Adrenal gland (tissue), 5 donors: ENCODE data around the gene SSR2.
"Not testable (repeated sequence)": the region's sequence is repeated elsewhere in the genome, so short reads cannot be mapped to it uniquely, and the experiment has no call there.

ENCODE experiments used
- POLR2A ChIP-seq, 2 donors: fragments of 450-650 bp; IDR thresholded peaks; one replicate each; pipeline ENCODE4 v1.6.1; 2017; ENCODE audit warnings: antibody characterized with exemption in 2 of 2, mild to moderate bottlenecking in 2 of 2, moderate library complexity in 1 of 2
- TF ChIP-seq, protein P1 (sequence below), 6 experiments: fragments of 450-650 bp in 4 of 6; fragments of 200-600 bp in 2 of 6; sonication (generic) in 1 of 6; IDR thresholded peaks; 1 replicate in 5 of 6; 2 replicates in 1 of 6; pipeline versions ENCODE4 v1.5.1 to v1.8.0; 2016 to 2021; ENCODE audit warnings: antibody characterized with exemption in 6 of 6, mild to moderate bottlenecking in 2 of 6, moderate library complexity in 1 of 6
- donor health status: DM: no; HTN: no; CAD: no.

DNA sequence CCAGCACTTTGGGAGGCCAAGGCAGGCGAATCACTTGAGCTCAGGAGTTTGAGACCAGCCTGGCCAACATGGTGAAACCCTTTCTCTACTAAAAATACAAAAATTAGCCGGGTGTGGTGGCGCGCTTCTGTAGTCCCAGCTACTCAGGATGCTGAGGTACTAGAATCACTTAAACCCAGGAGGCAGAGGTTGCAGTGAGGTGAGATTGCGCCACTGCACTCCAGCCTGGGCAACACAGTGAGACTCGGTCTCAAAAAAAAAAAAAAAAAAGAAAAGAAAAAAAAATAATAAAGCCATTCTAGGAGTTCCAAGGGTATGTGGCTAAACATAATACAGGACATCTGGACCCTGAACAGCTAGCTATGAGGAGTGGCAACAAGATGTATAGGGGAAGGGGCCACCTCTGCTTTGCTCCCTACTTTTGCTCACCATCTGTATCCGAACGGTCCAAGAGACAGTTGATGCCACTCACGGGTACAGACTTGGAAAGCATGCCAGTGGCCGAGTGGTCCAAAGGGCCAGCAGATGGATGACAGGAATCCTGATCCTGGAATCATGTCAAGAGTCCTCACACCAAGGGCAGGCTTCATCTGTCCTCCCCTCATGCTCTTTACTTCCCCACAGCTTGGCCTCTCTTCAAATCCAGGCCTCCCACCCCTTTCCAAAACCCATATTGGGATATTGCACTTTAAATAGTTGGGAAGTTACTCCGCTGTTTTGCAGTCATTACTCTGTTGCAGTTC is 35.7 kb downstream of the SSR2 start:
- TF ChIP-seq POLR2A (IDR thresholded peaks at IDR 0.05): not testable (repeated sequence)
- TF ChIP-seq, protein P1, sequence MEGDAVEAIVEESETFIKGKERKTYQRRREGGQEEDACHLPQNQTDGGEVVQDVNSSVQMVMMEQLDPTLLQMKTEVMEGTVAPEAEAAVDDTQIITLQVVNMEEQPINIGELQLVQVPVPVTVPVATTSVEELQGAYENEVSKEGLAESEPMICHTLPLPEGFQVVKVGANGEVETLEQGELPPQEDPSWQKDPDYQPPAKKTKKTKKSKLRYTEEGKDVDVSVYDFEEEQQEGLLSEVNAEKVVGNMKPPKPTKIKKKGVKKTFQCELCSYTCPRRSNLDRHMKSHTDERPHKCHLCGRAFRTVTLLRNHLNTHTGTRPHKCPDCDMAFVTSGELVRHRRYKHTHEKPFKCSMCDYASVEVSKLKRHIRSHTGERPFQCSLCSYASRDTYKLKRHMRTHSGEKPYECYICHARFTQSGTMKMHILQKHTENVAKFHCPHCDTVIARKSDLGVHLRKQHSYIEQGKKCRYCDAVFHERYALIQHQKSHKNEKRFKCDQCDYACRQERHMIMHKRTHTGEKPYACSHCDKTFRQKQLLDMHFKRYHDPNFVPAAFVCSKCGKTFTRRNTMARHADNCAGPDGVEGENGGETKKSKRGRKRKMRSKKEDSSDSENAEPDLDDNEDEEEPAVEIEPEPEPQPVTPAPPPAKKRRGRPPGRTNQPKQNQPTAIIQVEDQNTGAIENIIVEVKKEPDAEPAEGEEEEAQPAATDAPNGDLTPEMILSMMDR (IDR thresholded peaks at IDR 0.05): not testable (repeated sequence)
